ENCODE data around the gene ABCC3. TPM values are rescaled to one million over a fixed set of nuclear protein-coding genes. Genes with fewer than 3 reads are reported as not detected.

The ABCC3 gene
- total and polyA plus RNA-seq, 9 of the 15 experiments (the other 6 are each of a cell fraction or from before 2014, with no cell fraction given): 0.03 to 1.6 (median 0.42) TPM; not detected in 5

- BruUV-seq (replicated peaks): no TSS peak
- H4K20me1 ChIP-seq (replicated peaks; ENCODE audit: control insufficient read depth, insufficient read depth, low read length): no peaks in the 10 kb centered on the region
- H3K9me3 ChIP-seq (replicated peaks; ENCODE audit: control insufficient read depth, insufficient read depth, low read depth, low read length): no peaks in the 10 kb centered on the region
- ChIA-PET POLR2A (interaction anchor here (0.6 to 1.5 kb wide), 2 partner anchors 8 to 238 kb away, joined by 5 read pairs; no protein-coding TSS in a partner anchor), CTCF (ENCODE audit: low intra/inter-chr PET ratio) (no interaction called here)
- no peak overlapping the region for H3K4me3 ChIP-seq
- no peak for ATAC-seq
- no peak for FAIRE-seq
- no peak overlapping the region for H2AFZ ChIP-seq (ENCODE audit: low read depth, low read length)
- H3K4me1 ChIP-seq (replicated peaks in 1 of 2; ENCODE audit: control insufficient read depth in 2 of 2, insufficient read depth in 2 of 2, low read length in 2 of 2): peaks cover 6 to 29% of the 10 kb centered on the region in 2 experiments
- intact Hi-C loops (cut with micrococcal nuclease) (no loop called here), in situ Hi-C loops (cut with MboI) (no loop called here)
- no peaks in the 10 kb centered on the region for H3K9me1 ChIP-seq (ENCODE audit: control insufficient read depth, insufficient read depth, low read length)
- no peaks in the 10 kb centered on the region for H3K36me3 ChIP-seq (ENCODE audit: control insufficient read depth, insufficient read depth, low read length)
- peaks cover 13 to 56% of the 10 kb centered on the region in 2 experiments; a peak in 4 of 5 replicates for H3K27me3 ChIP-seq (ENCODE audit: control insufficient read depth in 2 of 2, insufficient read depth in 2 of 2, low read length in 2 of 2)
- no peaks in the 10 kb centered on the region for H3K79me2 ChIP-seq (ENCODE audit: control insufficient read depth, insufficient read depth, low read length)
- DNase-seq (ENCODE audit: extremely low read depth in 1 of 4, low spot score in 3 of 4): no peak
- 20% methylated on average over 2 of the region's 3 CpGs for WGBS (ENCODE audit: insufficient coverage, low coverage, missing lambda C conversion rate)
- TF ChIP-seq TARDBP (IDR thresholded peaks at IDR 0.05) (no peak), THRAP3 (IDR thresholded peaks at IDR 0.05; ENCODE audit: borderline replicate concordance) (no peak), SREBF2 (CRISPR knock-in tag; IDR thresholded peaks at IDR 0.05) (no peak), AFF1 (IDR thresholded peaks at IDR 0.05; ENCODE audit: low read depth in 1 of 2, partially characterized antibody in 2 of 2) (no peak), ZC3H11A (IDR thresholded peaks at IDR 0.05; ENCODE audit: low read depth, low read length) (no peak), KAT7 (CRISPR knock-in tag; IDR thresholded peaks at IDR 0.05; ENCODE audit: borderline replicate concordance) (no peak), SNIP1 (IDR thresholded peaks at IDR 0.05; ENCODE audit: low read depth) (no peak), PPARD (CRISPR knock-in tag; IDR thresholded peaks at IDR 0.05) (no peak), DPF2 (IDR thresholded peaks at IDR 0.05) (no peak), TEAD4 (IDR thresholded peaks at IDR 0.05; ENCODE audit: low read length) (no peak), TEAD4 (CRISPR knock-in tag; IDR thresholded peaks at IDR 0.05; ENCODE audit: borderline replicate concordance) (no peak), STAT5B (CRISPR knock-in tag; IDR thresholded peaks at IDR 0.05) (no peak), MAFG (tag; conservative IDR thresholded peaks at IDR 0.05) (no peak)
- no peak overlapping the region for H3K27ac ChIP-seq (ENCODE audit: extremely low read depth, low read depth, low read length)
- H3K4me2 ChIP-seq (ENCODE audit: insufficient read depth, low read length): no peak overlapping the region
- H3K9ac ChIP-seq (ENCODE audit: insufficient read depth in 1 of 2, low read depth in 2 of 2, low read length in 2 of 2): no peak overlapping the region
Measured at GRCh38 chr17:50635732-50635981, 976 bp downstream of the ABCC3 start.
